ENCODE measurements around the gene GID8.

Gene GID8

DNA sequence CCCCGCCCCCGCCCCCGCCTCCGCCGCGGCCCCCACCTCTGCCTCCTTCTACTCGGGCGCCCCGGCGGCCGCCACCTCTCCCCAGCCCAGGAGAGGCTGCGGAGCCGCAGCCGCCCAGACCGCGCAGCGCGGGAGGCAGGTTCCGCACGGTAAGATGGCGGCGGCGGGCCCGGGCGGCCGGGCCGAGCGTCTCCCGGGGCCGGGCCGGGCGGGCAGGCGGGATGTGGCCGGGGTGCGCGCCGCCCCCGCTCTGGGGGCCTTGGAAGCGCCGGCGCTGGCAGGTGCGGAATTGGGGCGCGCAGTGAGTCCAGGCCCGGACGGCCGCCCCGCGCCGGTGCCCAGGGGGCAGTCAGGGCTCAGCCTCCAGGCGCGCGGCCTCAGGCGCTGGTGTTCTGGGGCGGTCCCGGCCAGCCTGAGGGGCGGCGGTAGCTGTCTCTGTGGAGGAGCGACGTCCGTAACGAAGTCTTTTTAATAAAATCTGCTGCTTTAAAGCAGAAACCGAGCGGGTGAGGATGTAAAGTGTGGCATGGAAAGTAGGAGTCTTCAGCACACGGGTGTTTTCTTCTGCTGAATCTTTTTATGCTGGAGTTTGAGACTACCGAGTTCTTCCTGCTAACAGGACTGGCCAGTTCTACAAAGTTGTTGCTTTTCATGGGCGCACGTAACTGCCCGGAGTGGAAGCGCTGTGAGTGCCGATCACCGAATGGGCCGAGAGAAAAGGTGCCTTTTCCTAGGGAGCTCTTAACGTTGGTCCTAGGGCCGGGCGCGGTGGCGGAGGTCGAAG lies at the start of gene GID8:
Gene GID8, plus strand, starts transcription at position 43 of the 784 bp plus-strand sequence. CDS start 3,356 bp downstream, outside the sequence.
- DNase-seq (ENCODE audit: extremely low read depth, low read depth) = no peak

DNA sequence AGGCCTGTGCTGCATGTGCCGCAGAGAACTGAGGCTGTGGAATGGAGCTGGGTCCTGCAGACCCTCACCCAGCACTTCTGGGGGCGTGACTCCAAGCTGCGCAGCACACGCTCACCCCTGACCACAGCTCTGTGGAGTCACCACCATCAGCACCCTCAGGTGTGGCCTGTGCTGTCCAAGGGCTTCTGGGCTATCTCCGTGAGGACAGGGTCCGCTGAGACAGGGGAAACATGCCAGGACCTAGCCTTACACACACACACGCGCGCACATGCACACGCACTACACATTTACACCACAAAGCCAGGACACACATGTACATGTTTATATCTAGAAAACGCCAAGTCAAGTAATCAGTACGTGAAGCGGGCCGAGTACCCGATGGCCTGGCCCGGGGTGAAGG lies 49.5 kb upstream of the GID8 start:
- no peak for TF ChIP-seq CTCF (IDR thresholded peaks at IDR 0.05; ENCODE audit: low read depth, low read length)
- DNase-seq (ENCODE audit: extremely low read depth, low read depth) = no peak

More for the DNA sequence above, at the start of gene GID8:
- TF ChIP-seq CTCF (IDR thresholded peaks at IDR 0.05; ENCODE audit: low read depth, low read length) = no peak

GRCh38 chr20:62888910-62889309 lies 49.0 kb upstream of the GID8 start:
- TF ChIP-seq CTCF (IDR thresholded peaks at IDR 0.05; ENCODE audit: low read depth, low read length) = no peak

DNA sequence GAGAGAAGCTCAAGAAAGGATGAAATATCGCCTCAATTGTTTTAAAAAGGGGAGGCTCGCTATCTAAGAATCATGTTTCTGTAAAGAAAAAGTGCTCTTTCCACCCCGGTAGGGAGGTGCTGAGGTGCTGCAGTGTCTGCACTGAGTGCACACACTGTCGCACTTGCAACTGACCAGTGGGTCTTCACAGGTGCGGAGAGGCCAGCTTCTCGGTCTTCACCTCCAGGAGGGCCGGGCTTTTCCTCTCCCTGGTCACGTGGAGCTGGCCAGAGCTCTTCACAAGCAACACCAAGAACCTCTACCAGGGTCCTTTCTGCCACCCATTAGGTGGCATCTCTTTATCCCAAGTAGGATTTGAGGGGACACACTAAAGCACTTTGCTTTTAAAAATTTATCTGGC lies 48.5 kb upstream of the GID8 start:
- no peak for DNase-seq (ENCODE audit: extremely low read depth, low read depth)
- no peak for TF ChIP-seq CTCF (IDR thresholded peaks at IDR 0.05; ENCODE audit: low read depth, low read length)

More at GRCh38 chr20:62888910-62889309, 49.0 kb upstream of the GID8 start:
- DNase-seq (ENCODE audit: extremely low read depth, low read depth) = no peak

DNA sequence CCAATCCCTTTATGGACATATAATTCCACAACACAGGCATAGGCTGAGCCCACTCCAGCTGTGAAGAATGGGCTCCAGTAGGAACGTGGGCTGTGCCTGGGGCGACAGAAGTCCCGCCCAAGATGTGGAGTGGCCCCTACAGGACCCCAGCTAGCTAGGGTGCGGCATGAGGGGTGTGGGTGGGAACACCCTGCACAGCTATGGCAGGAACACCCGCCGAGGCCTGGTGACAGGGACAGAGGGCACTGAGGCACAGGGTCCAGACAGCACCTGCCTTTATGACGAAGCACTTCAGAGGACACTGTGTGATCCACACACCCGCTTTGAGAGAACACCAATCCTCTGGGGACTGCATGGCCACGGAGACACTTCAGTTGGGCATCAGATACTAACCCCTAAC lies 48.1 kb upstream of the GID8 start:
- TF ChIP-seq CTCF (IDR thresholded peaks at IDR 0.05; ENCODE audit: low read depth, low read length) = no peak
- DNase-seq (ENCODE audit: extremely low read depth, low read depth) = no peak

GRCh38 chr20:62890444-62890843 lies 47.5 kb upstream of the GID8 start:
- TF ChIP-seq CTCF (IDR thresholded peaks at IDR 0.05; ENCODE audit: low read depth, low read length) = no peak
- no peak for DNase-seq (ENCODE audit: extremely low read depth, low read depth)

GRCh38 chr20:62891111-62891510 lies 46.8 kb upstream of the GID8 start:
- DNase-seq (ENCODE audit: extremely low read depth, low read depth) = no peak

More at GRCh38 chr20:62891111-62891510, 46.8 kb upstream of the GID8 start:
- no peak for TF ChIP-seq CTCF (IDR thresholded peaks at IDR 0.05; ENCODE audit: low read depth, low read length)
